Measurements from ENCODE around the gene UNC5C.

Gene UNC5C

DNA sequence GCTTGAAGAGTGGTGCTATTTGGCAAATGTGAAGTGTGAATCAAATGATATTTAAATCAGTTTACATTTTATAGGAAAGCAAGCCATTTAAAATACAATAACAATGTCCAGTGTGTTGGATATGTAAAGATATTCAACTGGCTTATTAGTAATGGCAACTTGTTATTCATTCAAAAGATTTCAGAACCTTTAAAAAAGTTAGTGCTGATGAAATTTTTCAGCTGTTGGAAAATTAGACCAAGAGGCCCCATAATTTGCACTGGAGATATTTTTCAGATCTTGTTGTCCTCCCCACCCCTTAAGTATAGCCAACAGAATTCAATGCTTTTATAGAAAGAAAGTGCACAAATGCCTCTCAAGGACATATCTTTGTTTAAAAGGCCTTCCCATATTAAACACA is 54.6 kb downstream of the UNC5C start:
- no peak for DNase-seq
- no peaks in the 10 kb centered on the region for H3K27me3 Mint-ChIP-seq
- no peaks in the 10 kb centered on the region for H3K36me3 Mint-ChIP-seq (ENCODE audit: low read depth)
- H3K4me3 Mint-ChIP-seq: no peak overlapping the region
- no peak overlapping the region for H3K27ac Mint-ChIP-seq
- no peaks in the 10 kb centered on the region for H3K9me3 Mint-ChIP-seq
- no peaks in the 10 kb centered on the region for H3K4me1 Mint-ChIP-seq (ENCODE audit: low read depth)

GRCh38 chr4:95478679-95479078 is 70.1 kb downstream of the UNC5C start:
- no peak overlapping the region for H3K27ac Mint-ChIP-seq
- no peak overlapping the region for H3K4me3 Mint-ChIP-seq

GRCh38 chr4:95476121-95476520 is 72.7 kb downstream of the UNC5C start:
- H3K27ac Mint-ChIP-seq: no peak overlapping the region
- H3K4me3 Mint-ChIP-seq: no peak overlapping the region
- no peaks in the 10 kb centered on the region for H3K36me3 Mint-ChIP-seq (ENCODE audit: low read depth)
- no peak for DNase-seq
- no peaks in the 10 kb centered on the region for H3K4me1 Mint-ChIP-seq (ENCODE audit: low read depth)
- H3K27me3 Mint-ChIP-seq: no peaks in the 10 kb centered on the region
- no peaks in the 10 kb centered on the region for H3K9me3 Mint-ChIP-seq

More at GRCh38 chr4:95478679-95479078, 70.1 kb downstream of the UNC5C start:
- no peak for DNase-seq
- Mint-ChIP-seq H3K36me3 (ENCODE audit: low read depth) (no peaks in the 10 kb centered on the region), H3K27me3 (no peaks in the 10 kb centered on the region), H3K4me1 (ENCODE audit: low read depth) (no peaks in the 10 kb centered on the region), H3K9me3 (no peaks in the 10 kb centered on the region)

DNA sequence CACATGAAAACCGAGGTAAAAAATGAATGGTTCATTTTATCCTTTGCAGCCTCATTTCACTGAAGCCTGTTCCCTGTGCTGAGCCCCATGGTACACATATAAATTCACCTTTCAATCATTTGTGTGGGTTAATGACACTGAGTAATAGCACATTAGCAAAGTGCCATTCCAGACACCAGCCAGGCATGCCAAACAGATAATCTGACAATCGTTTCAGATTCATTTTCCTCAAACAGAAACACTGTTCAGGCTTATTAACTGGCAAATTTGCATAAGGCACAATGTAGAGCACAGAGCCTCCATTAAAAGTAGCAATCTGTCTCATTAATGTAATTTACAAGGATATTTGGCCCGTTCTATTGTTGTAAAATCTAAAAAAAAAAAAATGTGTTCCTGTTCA is 76.2 kb downstream of the UNC5C start:
- DNase-seq: no peak
- H3K27ac Mint-ChIP-seq: no peak overlapping the region
- no peaks in the 10 kb centered on the region for H3K27me3 Mint-ChIP-seq
- H3K9me3 Mint-ChIP-seq: no peaks in the 10 kb centered on the region
- H3K4me1 Mint-ChIP-seq (ENCODE audit: low read depth): no peaks in the 10 kb centered on the region
- H3K4me3 Mint-ChIP-seq: no peak overlapping the region
- no peaks in the 10 kb centered on the region for H3K36me3 Mint-ChIP-seq (ENCODE audit: low read depth)

DNA sequence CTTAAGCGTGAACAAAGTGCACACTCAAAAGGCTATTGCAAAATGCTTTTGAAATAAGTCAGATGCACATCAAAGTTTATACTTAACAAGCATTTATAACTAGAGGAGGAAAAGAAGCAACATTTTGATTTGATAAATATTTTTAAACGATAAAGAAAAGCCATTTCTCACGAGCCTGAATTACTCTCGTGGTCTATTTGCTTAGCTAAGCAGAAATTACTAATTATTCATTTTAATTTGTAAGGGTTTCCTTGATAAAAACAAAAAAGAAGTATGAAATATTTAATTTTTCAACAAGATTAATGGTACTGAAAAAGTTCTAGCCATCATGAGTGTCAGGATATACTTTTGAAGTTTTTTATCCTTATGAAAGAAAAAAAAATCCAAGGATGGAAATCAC is 78.2 kb downstream of the UNC5C start:
- Mint-ChIP-seq H3K36me3 (ENCODE audit: low read depth) (no peaks in the 10 kb centered on the region), H3K9me3 (no peaks in the 10 kb centered on the region), H3K27ac (no peak overlapping the region), H3K4me3 (no peak overlapping the region), H3K27me3 (no peaks in the 10 kb centered on the region), H3K4me1 (ENCODE audit: low read depth) (no peaks in the 10 kb centered on the region)
- no peak for DNase-seq

GRCh38 chr4:95469617-95470016 is 79.2 kb downstream of the UNC5C start:
- Mint-ChIP-seq H3K27ac (no peak overlapping the region), H3K36me3 (ENCODE audit: low read depth) (no peaks in the 10 kb centered on the region), H3K9me3 (no peaks in the 10 kb centered on the region), H3K4me3 (no peak overlapping the region), H3K27me3 (no peaks in the 10 kb centered on the region), H3K4me1 (ENCODE audit: low read depth) (no peaks in the 10 kb centered on the region)
- no peak for DNase-seq

DNA sequence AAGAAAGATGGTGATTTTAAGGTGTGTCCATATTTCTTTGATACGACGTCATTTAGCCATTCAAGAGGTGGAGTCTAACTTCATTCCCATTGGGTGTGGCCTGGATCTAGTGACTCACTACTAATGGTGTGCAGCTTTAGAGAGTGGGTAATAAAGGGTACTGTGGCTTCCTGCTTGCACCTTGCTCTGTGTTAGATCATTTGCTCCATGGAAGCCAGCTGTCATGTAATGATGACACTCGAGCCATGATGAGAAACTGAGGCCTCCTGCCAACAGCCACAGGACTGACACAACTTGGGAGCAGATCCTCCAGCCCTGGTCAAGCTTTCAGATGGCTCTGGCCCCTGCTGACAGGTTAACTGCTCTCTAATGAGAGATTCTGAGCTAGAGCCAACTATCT is 82.0 kb downstream of the UNC5C start:
- Mint-ChIP-seq H3K9me3 (no peaks in the 10 kb centered on the region), H3K36me3 (ENCODE audit: low read depth) (no peaks in the 10 kb centered on the region), H3K4me3 (no peak overlapping the region), H3K4me1 (ENCODE audit: low read depth) (no peaks in the 10 kb centered on the region), H3K27me3 (no peaks in the 10 kb centered on the region), H3K27ac (no peak overlapping the region)
- no peak for DNase-seq

DNA sequence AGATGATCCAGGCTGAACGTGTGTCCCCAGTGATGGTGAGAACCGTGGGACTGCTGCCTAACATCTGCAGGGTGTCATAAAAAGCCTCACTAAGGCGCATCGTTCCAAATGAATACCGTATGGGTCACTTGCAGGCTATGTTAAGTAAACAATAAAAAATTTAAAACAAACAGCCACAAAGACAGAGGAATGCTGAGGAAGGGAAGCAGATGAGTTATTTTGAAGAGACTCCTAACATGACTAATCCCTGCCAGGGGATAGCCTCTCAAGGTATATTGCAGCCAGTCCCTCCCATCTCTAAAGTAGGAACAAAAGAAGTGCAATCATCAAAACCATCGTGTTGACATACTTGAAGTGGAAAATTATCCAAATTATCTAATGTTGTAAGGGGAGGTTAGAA is 83.8 kb downstream of the UNC5C start:
- Mint-ChIP-seq H3K27me3 (no peaks in the 10 kb centered on the region), H3K4me3 (no peak overlapping the region), H3K27ac (no peak overlapping the region), H3K9me3 (no peaks in the 10 kb centered on the region), H3K36me3 (ENCODE audit: low read depth) (no peaks in the 10 kb centered on the region), H3K4me1 (ENCODE audit: low read depth) (no peaks in the 10 kb centered on the region)
- DNase-seq: no peak

- no peak for DNase-seq
- Mint-ChIP-seq H3K9me3 (no peaks in the 10 kb centered on the region), H3K4me3 (no peak overlapping the region), H3K27me3 (no peaks in the 10 kb centered on the region), H3K4me1 (ENCODE audit: low read depth) (no peaks in the 10 kb centered on the region), H3K36me3 (ENCODE audit: low read depth) (no peaks in the 10 kb centered on the region), H3K27ac (no peak overlapping the region)
These were observed 85.9 kb downstream of the UNC5C start for GRCh38 chr4:95462921-95463320.

DNA sequence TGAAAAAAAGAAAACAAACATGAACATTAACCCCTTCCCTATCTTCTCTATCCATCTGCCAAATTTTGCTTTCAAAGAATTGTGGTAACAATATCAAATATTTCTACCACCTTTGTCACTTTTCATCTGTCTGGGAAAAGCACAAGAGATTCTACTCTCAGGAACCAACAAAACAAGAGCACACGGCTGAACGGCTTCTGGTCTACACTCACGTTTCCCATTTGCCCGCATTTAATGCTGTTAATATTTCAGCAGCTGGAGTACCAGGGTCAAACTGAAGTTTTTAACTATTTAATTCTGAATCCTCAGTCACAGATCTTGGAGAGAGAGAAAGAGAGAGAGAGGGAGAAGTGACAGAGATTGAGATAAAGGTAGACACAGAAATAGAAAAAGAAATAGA is 91.4 kb downstream of the UNC5C start:
- Mint-ChIP-seq H3K4me3 (no peak overlapping the region), H3K9me3 (no peaks in the 10 kb centered on the region), H3K4me1 (ENCODE audit: low read depth) (no peaks in the 10 kb centered on the region), H3K27me3 (no peaks in the 10 kb centered on the region), H3K27ac (no peak overlapping the region), H3K36me3 (ENCODE audit: low read depth) (no peaks in the 10 kb centered on the region)
- DNase-seq: no peak

- no peak for DNase-seq
These were observed 98.5 kb downstream of the UNC5C start for GRCh38 chr4:95450294-95450693.

GRCh38 chr4:95446173-95446572 is 102.6 kb downstream of the UNC5C start:
- no peaks in the 10 kb centered on the region for H3K27me3 Mint-ChIP-seq
- H3K27ac Mint-ChIP-seq: no peak overlapping the region
- H3K9me3 Mint-ChIP-seq: no peaks in the 10 kb centered on the region
- no peak for DNase-seq
- H3K4me3 Mint-ChIP-seq: no peak overlapping the region
- no peaks in the 10 kb centered on the region for H3K36me3 Mint-ChIP-seq (ENCODE audit: low read depth)
- H3K4me1 Mint-ChIP-seq (ENCODE audit: low read depth): no peaks in the 10 kb centered on the region

More at GRCh38 chr4:95450294-95450693, 98.5 kb downstream of the UNC5C start:
- H3K4me3 Mint-ChIP-seq: no peak overlapping the region
- no peak overlapping the region for H3K27ac Mint-ChIP-seq
- no peaks in the 10 kb centered on the region for H3K27me3 Mint-ChIP-seq
- no peaks in the 10 kb centered on the region for H3K9me3 Mint-ChIP-seq
- H3K36me3 Mint-ChIP-seq (ENCODE audit: low read depth): no peaks in the 10 kb centered on the region
- no peaks in the 10 kb centered on the region for H3K4me1 Mint-ChIP-seq (ENCODE audit: low read depth)

- H3K4me3 Mint-ChIP-seq: no peak overlapping the region
- H3K36me3 Mint-ChIP-seq (ENCODE audit: low read depth): no peaks in the 10 kb centered on the region
- H3K27ac Mint-ChIP-seq: no peak overlapping the region
- no peaks in the 10 kb centered on the region for H3K9me3 Mint-ChIP-seq
- DNase-seq: no peak
- no peaks in the 10 kb centered on the region for H3K4me1 Mint-ChIP-seq (ENCODE audit: low read depth)
- no peaks in the 10 kb centered on the region for H3K27me3 Mint-ChIP-seq
These were observed 103.5 kb downstream of the UNC5C start for GRCh38 chr4:95445251-95445650.

DNA sequence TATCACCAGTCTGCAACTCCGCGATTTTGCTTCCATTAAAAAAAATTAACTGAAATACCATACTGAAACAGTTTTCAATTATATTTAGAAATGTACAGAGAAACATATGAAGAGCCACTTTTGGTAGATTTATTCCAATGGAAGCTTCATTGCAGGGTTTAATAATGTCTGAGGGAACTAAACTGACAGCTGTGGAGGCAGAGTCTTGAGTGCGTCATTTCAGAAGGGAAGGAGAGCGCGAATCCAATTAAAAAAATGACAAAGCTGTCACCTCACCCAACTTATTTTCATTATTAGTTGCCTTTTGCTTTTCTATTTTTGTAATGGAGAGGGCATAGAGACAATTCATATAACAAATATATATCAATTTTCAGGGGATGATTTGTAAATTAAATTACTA is 104.0 kb downstream of the UNC5C start:
- Mint-ChIP-seq H3K36me3 (ENCODE audit: low read depth) (no peaks in the 10 kb centered on the region), H3K4me1 (ENCODE audit: low read depth) (no peaks in the 10 kb centered on the region), H3K9me3 (no peaks in the 10 kb centered on the region), H3K27ac (no peak overlapping the region), H3K27me3 (no peaks in the 10 kb centered on the region), H3K4me3 (no peak overlapping the region)
- DNase-seq: no peak

- DNase-seq: no peak
- H3K27me3 Mint-ChIP-seq: no peaks in the 10 kb centered on the region
- H3K9me3 Mint-ChIP-seq: no peaks in the 10 kb centered on the region
- no peak overlapping the region for H3K27ac Mint-ChIP-seq
- H3K4me1 Mint-ChIP-seq (ENCODE audit: low read depth): no peaks in the 10 kb centered on the region
- no peaks in the 10 kb centered on the region for H3K36me3 Mint-ChIP-seq (ENCODE audit: low read depth)
- H3K4me3 Mint-ChIP-seq: no peak overlapping the region
These were observed 108.9 kb downstream of the UNC5C start for GRCh38 chr4:95439896-95440295.

- no peaks in the 10 kb centered on the region for H3K36me3 Mint-ChIP-seq (ENCODE audit: low read depth)
- H3K9me3 Mint-ChIP-seq: no peaks in the 10 kb centered on the region
- no peaks in the 10 kb centered on the region for H3K27me3 Mint-ChIP-seq
- no peak overlapping the region for H3K4me3 Mint-ChIP-seq
- no peaks in the 10 kb centered on the region for H3K4me1 Mint-ChIP-seq (ENCODE audit: low read depth)
- H3K27ac Mint-ChIP-seq: no peak overlapping the region
- DNase-seq: no peak
These were observed 109.7 kb downstream of the UNC5C start for GRCh38 chr4:95439071-95439470.

Measured in activated T-cell treated with anti-CD3 and anti-CD28 coated beads, Interleukin-2, amount 50 U/mL, for 24 hours (primary cell).